Limb (tissue), 2 donors: Measurements from ENCODE around the gene SCUBE1.

Source experiments
- DNase-seq, 2 donors: peaks; one replicate each; pipeline ENCODE4 v3.0.0-alpha.2; 2016; ENCODE audit errors: extremely low spot score in 2 of 2

Gene SCUBE1

GRCh38 chr22:43179146-43179910 is 163.8 kb downstream of the SCUBE1 start:
- no peak for DNase-seq

GRCh38 chr22:43177479-43177878 is 165.7 kb downstream of the SCUBE1 start:
- no peak for DNase-seq

GRCh38 chr22:43176090-43176489 is 167.1 kb downstream of the SCUBE1 start:
- no peak for DNase-seq

GRCh38 chr22:43174941-43175531 is 168.1 kb downstream of the SCUBE1 start:
- DNase-seq = no peak

GRCh38 chr22:43173976-43174720 is 169.0 kb downstream of the SCUBE1 start:
- DNase-seq = no peak

- no peak for DNase-seq
Measured at GRCh38 chr22:43173566-43173965, 169.6 kb downstream of the SCUBE1 start.

- no peak for DNase-seq
Measured at GRCh38 chr22:43172191-43172590, 171.0 kb downstream of the SCUBE1 start.

- no peak for DNase-seq
Measured at GRCh38 chr22:43171607-43172006, 171.6 kb downstream of the SCUBE1 start.

GRCh38 chr22:43171019-43171491 is 172.1 kb downstream of the SCUBE1 start:
- no peak for DNase-seq

GRCh38 chr22:43170131-43170480 is 173.1 kb downstream of the SCUBE1 start:
- DNase-seq = no peak

- DNase-seq = no peak
Measured at GRCh38 chr22:43169310-43170130, 173.7 kb downstream of the SCUBE1 start.

GRCh38 chr22:43168471-43169309 is 174.5 kb downstream of the SCUBE1 start:
- DNase-seq = no peak

- DNase-seq = no peak
Measured at GRCh38 chr22:43167001-43167589, 176.1 kb downstream of the SCUBE1 start.

- no peak for DNase-seq
Measured at GRCh38 chr22:43166132-43166930, 176.8 kb downstream of the SCUBE1 start.

- DNase-seq = no peak
Measured at GRCh38 chr22:43164636-43165035, 178.5 kb downstream of the SCUBE1 start.

GRCh38 chr22:43163241-43163795 is 179.9 kb downstream of the SCUBE1 start:
- DNase-seq = no peak

- no peak for DNase-seq
Measured at GRCh38 chr22:43162412-43163150, 180.6 kb downstream of the SCUBE1 start.

GRCh38 chr22:43160497-43161126 is 182.6 kb downstream of the SCUBE1 start:
- no peak for DNase-seq
